Stimulated activated CD8-positive, alpha-beta memory T cell treated with anti-CD3 and anti-CD28 coated beads, Interleukin-15, amount 100 ng/mL, for 1 hour (primary cell): ENCODE data around the gene HOXB4.

Source experiments
- DNase-seq: peaks from one replicate; pipeline ENCODE4 v3.0.0-alpha.2; 2020; ENCODE audit warnings: low read depth

Gene HOXB4

GRCh38 chr17:48589831-48590606, 11.9 kb upstream of the HOXB4 start, which contains the start of gene HOXB3:
Gene HOXB3, minus strand, starts transcription at chr17:48590241. Its CDS starts 37,767 bp downstream, at chr17:48552474.
- DNase-seq: no peak

DNA sequence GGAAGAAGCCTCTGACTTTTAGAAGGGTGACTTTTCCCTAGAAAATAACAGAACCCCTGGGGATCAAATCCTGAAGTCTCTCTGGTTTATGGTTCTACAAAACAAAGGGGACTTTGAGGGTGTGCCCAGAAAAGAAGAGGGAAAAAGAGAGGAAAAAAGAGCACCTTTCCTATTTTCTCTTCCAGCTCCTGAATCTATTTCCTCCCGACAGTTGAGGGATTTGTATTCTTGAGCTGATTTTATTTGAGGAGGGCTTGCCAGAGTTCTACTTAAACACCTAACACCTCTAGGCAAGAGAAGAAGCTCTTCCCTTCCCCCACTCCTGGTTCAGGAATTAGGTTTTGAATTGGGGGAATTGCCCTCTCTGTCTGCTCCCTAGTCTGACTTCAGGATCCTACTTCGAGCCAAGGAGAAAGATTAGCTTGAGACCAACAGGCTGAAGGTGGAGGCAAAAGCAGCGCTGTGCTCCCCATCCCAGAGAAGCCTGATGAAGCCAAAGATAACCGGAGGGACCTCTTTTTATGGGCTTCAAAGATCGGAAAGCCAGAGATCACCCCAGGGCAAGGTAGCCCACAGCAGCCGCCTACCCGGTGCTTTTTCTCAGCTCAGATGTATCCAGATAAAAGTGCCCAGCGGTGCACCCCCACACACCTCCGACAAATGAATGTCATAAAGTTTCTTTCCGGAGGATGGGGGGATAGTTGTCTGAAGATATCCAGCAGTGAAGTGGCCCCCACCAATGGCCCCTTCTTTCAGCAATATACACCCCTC, 11.1 kb upstream of the HOXB4 start:
- DNase-seq: no peak

- DNase-seq: no peak
Observed at GRCh38 chr17:48588528-48588927, 10.4 kb upstream of the HOXB4 start.

GRCh38 chr17:48588074-48588415, 9.9 kb upstream of the HOXB4 start:
- no peak for DNase-seq

DNA sequence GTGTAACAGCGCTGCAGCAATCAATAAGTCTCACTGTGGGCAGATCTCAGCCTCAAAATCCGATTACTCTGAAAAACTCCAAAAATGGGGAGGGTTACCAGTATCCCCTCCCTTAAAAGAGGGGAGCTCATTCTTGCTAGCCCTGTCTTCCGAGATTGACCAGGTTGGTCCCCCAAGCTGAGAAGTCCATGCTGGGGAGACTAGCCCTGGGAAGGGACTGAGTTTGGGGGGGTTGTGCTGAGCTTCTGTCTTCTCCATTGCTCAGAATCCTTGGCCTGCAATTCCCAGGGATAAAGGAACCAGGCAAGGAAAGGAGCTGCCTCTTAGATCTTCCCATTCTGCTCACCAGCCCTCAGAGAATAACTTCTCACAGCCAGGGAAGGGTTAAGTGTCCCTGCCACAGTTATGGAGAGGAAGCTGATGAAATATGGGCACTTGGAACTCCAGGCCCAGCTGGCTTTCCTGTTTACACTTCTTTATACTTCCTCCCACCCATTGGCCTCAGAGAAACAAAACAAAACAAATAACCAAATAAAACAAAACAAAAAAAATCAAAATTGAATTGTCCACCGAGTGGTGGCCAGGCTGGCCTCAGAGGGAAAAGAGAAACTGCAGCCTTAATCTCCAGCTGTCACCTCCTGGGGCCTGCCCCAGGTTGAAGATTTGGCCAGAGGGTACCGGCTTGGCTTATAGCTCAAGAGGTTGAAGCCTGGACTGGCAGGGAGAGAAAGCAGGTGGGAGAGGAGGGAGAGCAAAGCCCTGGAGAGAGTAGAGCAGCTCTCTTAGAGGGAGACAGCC, 9.3 kb upstream of the HOXB4 start:
- no peak for DNase-seq

DNA sequence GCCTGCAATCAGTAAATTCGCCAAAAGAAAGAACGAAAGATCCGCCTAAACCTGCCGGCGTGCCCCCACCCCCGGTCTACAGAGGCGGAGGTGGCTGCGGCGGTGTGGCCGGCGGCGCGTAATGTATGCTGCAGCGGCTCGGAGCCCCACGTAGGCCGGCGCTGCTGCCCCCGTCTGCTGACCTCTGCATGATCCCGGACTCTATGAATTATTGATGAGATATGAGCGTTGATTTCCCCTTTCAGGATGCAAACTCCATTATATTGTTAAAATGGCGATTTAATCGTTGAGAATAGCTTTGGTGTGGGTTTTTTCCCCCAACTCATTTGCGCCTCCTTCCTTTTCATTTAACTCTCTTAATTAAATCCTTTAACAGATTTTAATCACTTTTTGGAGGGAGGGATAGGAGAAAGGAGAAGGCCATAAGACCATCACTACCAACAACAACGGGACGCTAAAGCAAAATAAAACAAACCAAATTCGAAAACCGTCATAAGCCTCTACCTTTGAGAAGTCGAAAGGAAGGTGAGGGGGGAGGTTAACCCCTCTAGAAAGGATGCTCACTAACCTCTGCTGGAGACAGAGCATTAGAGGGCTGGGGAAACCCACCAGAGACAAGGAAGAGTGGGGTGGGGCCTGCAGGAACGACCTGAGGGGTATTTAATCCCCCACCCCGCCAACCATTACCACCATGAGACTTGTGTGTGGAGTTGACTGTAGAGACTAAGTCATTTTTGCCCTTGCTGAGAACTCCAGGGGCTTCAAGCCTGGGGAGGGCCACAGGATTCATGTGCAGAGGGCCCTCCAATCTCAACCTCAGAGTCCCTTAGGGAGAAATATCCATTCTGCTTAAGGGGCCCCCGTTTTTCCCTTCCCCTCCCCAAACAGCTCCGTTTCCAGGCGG, 8.5 kb upstream of the HOXB4 start:
- DNase-seq: no peak

DNA sequence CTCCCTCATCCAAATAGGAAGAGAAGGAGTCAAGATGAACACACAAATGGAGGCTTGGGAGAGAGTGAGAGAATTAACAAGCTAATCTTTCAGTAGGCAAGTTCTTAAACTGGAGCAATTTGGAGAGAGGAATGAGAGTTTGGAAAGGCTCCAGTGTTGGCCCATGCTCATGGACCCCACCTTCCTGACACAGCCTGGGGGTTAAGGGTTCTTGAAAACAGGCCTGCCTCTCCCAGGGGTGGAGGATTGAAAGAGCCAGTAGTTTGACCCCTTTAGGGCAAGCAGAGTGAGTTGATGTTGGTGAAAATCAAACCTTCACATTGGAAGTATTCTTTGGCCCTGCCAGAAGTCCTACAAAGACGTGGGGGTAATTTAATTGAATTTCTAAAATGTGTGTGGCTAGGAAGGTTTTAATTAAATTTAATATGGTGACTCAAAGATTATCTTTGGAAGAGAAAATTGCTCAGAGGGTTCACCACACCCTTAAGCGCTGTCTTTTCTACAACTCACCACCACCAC, 6.1 kb upstream of the HOXB4 start:
- no peak for DNase-seq

GRCh38 chr17:48583708-48584222, 5.6 kb upstream of the HOXB4 start:
- DNase-seq: no peak

DNA sequence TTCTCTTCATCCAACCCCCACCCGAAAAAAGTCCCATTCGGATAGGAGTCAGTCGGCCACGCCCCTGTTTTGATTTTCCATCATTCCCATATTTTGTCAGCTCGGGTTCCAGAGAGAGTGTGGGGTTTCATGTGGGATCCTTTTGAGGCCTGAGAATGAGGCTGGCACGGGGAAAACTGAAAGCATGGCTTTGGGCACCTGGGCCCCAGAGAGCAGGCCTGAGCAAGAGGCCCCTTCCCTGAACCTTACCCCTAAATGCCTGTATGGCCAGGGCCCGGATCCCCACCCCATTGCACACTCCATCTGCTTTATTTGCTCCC, 4.6 kb upstream of the HOXB4 start:
- DNase-seq: no peak

- no peak for DNase-seq
Observed at GRCh38 chr17:48579760-48580554, 1.8 kb upstream of the HOXB4 start.

DNA sequence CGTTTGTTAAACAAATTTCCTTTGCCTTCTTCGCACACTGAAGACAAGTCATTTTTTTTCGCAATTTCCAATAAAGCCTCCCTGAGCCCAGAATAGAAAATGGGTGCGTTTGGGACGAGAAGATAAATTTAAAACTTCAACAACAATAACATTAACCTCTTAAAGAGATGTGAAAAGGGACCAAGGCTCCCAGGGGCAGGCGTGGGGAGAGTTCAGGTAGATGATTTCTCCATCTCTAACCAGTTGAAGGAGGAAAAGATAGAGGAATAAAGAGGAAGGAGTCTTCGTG, 1.3 kb upstream of the HOXB4 start:
- DNase-seq: no peak

GRCh38 chr17:48578616-48579470, 693 bp upstream of the HOXB4 start:
- no peak for DNase-seq

DNA sequence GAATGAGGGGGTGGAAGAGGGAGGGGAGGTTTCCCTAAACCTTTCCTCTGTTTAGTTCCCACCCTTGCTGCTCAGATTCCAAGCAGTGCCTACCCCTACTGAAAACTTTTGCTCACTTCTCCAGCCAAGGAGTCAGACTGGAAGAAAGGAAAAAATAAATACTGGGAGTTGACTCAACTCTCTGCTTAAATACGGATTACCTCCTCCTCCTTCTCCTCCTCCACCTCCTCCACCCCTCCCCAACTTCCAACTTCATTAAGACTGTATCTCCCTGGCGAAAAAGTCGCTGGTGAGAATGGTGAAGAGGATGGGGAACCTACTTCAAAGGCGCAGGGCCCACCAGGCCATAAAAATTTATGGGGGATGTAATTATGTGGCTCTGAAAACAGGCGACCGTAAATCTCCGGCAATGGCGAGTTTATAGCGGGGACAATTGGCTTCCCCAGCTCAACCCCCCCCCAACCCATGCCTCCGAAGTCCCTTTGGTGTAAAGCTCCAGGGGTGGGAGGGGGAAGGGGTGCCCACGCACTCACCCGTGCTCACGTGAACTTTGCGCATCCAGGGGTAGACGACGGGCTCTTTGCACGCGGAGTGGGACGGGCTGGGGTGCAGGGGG, 712 bp downstream of the HOXB4 start:
- no peak for DNase-seq

DNA sequence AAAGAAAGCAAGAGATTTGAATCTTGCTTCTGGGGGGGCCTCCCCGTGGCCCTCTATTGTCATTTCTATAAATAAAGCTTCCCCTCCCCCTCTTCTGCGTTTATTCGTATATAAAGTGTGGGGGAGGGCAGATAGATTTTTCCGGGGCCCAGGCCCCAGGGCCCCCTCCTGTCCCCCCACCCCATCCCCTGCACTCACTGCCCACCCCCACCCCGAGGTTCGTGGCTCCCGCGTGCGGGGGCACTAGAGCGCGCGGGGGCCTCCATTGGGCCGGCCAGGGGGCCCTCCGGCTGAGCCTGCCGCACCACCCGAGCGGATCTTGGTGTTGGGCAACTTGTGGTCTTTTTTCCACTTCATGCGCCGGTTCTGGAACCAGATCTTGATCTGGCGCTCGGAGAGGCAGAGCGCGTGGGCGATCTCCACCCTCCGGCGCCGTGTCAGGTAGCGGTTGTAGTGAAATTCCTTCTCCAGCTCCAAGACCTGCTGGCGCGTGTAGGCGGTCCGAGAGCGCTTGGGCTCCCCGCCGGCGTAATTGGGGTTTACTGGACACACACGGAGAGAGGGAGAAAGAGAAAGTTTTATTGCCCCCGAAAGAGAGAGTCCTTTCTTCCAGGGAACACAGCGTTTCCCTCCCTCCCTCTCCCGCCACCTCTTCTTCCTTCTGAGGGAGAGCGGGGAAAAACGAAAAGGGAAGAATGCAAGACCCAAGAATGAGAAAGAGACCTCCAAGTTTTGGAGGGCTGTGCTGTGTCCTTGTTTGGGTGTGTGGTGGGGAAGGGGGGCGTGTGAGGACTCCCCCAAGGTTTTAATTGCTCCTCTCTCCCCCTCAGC, 1.5 kb downstream of the HOXB4 start:
- DNase-seq: no peak

DNA sequence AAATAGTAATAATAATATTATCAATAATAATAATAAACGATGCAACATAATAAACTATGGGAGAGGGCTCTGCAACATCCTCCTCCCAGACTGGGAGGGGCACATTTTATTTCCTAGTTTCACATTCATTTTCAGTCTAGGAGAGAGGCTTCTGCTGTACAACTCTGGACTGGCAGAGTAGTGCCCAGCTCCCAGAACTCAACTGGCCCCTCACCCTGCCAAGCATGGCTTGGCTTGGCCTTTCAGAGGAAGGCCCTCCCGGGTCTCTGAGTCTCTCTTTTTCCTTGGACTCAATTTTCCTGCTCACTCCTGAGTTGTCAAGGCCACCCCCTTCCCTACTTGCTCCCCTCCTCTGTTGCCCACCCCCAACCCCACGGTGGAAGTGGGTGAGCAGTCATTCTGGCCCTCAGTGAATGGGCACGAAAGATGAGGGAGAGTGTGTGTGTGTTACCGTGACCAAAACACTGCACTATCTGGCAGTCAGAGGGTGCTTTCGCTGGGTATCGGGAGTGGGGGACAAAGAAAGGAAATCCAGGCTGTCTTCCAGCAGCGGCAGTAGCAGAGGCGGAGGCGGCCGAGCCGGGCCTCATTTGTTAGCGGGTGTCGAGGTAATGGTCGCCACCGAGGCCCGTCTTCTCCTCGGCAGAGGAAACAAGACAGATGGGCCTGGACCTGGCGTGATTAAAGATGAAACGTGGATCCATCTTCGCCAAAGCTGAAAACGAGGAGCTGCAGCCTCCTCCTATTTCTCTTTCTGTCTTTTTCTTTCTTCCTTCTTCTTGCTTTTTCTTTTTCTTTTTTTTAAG, 2.3 kb downstream of the HOXB4 start:
- DNase-seq: no peak

GRCh38 chr17:48575066-48575582, 3.0 kb downstream of the HOXB4 start:
- no peak for DNase-seq

GRCh38 chr17:48574505-48575065, 3.6 kb downstream of the HOXB4 start:
- no peak for DNase-seq
